NB4 (cell line): Measurements from ENCODE around the gene HOXC4.

Experiments
- POLR2A ChIP-seq: IDR thresholded peaks from 2 replicates; pipeline ENCODE4 v1.6.1; 2011; ENCODE audit warnings: mild to moderate bottlenecking; ENCODE audit not compliant: insufficient read length; ENCODE audit errors: extremely low read depth
- TF ChIP-seq, protein P1 (sequence below): IDR thresholded peaks from one replicate; pipeline ENCODE4 v1.5.1; 2012; ENCODE audit warnings: low read depth, low read length
- TF ChIP-seq, protein P2 (sequence below): IDR thresholded peaks from 2 replicates; pipeline ENCODE4 v1.6.1; 2011; ENCODE audit warnings: low read depth, low read length

DNA sequence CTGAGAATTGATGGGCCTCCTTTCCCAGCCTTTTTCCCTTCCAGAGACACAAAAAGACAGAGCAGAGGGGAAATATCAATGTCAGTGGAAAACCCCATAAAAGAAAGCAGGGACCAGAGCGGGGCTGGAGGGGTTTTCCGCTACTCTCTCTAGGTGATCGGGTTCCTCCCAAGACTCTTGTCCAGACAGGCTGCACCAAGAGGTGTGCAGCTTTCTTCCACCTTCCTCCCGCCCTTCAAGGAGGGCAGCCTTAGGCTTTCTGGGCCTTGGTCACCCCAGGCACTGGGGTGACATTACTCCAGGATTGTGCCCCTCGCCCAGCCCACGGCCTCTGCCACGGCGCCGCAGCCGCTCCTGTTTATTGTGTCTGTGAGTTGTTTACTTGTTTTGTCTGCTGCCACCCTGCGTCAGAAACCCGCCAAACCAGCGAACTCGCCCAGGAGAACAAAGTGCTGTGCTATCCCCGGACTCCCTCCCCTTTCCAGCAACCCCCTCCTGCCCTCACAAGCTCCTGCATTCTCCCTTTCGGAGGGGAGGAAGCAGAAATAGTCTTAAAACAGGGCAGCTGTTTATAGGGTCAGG lies 32.1 kb upstream of the HOXC4 start:
- TF ChIP-seq, protein P1, sequence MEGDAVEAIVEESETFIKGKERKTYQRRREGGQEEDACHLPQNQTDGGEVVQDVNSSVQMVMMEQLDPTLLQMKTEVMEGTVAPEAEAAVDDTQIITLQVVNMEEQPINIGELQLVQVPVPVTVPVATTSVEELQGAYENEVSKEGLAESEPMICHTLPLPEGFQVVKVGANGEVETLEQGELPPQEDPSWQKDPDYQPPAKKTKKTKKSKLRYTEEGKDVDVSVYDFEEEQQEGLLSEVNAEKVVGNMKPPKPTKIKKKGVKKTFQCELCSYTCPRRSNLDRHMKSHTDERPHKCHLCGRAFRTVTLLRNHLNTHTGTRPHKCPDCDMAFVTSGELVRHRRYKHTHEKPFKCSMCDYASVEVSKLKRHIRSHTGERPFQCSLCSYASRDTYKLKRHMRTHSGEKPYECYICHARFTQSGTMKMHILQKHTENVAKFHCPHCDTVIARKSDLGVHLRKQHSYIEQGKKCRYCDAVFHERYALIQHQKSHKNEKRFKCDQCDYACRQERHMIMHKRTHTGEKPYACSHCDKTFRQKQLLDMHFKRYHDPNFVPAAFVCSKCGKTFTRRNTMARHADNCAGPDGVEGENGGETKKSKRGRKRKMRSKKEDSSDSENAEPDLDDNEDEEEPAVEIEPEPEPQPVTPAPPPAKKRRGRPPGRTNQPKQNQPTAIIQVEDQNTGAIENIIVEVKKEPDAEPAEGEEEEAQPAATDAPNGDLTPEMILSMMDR = no peak
- TF ChIP-seq, protein P2, sequence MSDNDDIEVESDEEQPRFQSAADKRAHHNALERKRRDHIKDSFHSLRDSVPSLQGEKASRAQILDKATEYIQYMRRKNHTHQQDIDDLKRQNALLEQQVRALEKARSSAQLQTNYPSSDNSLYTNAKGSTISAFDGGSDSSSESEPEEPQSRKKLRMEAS = no peak
- TF ChIP-seq POLR2A = no peak
